ENCODE measurements around the gene SNX8. TPM values are rescaled to one million over a fixed set of nuclear protein-coding genes. Genes with fewer than 3 reads are reported as not detected.

SNX8 gene
- total and polyA plus RNA-seq, 9 of the 15 experiments (the other 6 are each of a cell fraction or from before 2014, with no cell fraction given) = 2.7 to 51.6 (median 16.9) TPM

DNA sequence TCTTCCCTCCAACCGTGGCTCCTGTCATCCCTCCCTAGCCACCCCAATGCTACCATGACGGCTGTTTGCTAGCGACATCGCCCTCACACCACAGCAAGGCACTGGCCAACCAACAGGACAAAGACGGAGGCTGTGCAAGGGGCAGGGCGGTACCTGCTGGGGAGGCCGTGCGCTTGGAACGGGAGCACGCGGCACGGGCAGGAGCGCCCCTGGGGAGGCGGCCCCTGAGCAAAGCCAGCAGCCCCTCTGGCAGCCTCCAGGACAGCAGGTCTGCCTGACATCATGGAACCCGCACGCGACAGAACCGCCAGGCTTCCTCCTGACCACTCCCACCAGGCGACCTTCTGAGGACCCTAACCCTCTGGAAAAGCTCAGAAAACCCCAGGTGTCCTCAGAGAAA lies 94.2 kb downstream of the SNX8 start:
- ChIA-PET CTCF (ENCODE audit: low intra/inter-chr PET ratio) (no interaction called here), POLR2A (no interaction called here)
- no peaks in the 10 kb centered on the region for H3K9me1 ChIP-seq (ENCODE audit: control insufficient read depth, insufficient read depth, low read length)
- no peak overlapping the region for H2AFZ ChIP-seq (ENCODE audit: low read depth, low read length)
- DNase-seq (ENCODE audit: extremely low read depth in 1 of 4, low spot score in 3 of 4) = no peak
- H3K79me2 ChIP-seq (ENCODE audit: control insufficient read depth, insufficient read depth, low read length) = no peaks in the 10 kb centered on the region
- H3K36me3 ChIP-seq (ENCODE audit: control insufficient read depth, insufficient read depth, low read length) = peaks cover 83% of the 10 kb centered on the region; the same call in 2 of the 3 replicates
- intact Hi-C loops (cut with micrococcal nuclease) (no loop called here), in situ Hi-C loops (cut with MboI) (no loop called here)
- no peaks in the 10 kb centered on the region for H3K27me3 ChIP-seq (ENCODE audit: control insufficient read depth in 2 of 2, insufficient read depth in 2 of 2, low read length in 2 of 2)
- no peaks in the 10 kb centered on the region; a peak in 1 of 5 replicates for H3K4me1 ChIP-seq (replicated peaks in 1 of 2; ENCODE audit: control insufficient read depth in 2 of 2, insufficient read depth in 2 of 2, low read length in 2 of 2)
- no peaks in the 10 kb centered on the region for H3K9me3 ChIP-seq (replicated peaks; ENCODE audit: control insufficient read depth, insufficient read depth, low read depth, low read length)
- FAIRE-seq = no peak
- H3K9ac ChIP-seq (ENCODE audit: insufficient read depth in 1 of 2, low read depth in 2 of 2, low read length in 2 of 2) = no peak overlapping the region
- H3K27ac ChIP-seq (ENCODE audit: extremely low read depth, low read depth, low read length) = no peak overlapping the region
- no peak for ATAC-seq
- TF ChIP-seq, protein P1, sequence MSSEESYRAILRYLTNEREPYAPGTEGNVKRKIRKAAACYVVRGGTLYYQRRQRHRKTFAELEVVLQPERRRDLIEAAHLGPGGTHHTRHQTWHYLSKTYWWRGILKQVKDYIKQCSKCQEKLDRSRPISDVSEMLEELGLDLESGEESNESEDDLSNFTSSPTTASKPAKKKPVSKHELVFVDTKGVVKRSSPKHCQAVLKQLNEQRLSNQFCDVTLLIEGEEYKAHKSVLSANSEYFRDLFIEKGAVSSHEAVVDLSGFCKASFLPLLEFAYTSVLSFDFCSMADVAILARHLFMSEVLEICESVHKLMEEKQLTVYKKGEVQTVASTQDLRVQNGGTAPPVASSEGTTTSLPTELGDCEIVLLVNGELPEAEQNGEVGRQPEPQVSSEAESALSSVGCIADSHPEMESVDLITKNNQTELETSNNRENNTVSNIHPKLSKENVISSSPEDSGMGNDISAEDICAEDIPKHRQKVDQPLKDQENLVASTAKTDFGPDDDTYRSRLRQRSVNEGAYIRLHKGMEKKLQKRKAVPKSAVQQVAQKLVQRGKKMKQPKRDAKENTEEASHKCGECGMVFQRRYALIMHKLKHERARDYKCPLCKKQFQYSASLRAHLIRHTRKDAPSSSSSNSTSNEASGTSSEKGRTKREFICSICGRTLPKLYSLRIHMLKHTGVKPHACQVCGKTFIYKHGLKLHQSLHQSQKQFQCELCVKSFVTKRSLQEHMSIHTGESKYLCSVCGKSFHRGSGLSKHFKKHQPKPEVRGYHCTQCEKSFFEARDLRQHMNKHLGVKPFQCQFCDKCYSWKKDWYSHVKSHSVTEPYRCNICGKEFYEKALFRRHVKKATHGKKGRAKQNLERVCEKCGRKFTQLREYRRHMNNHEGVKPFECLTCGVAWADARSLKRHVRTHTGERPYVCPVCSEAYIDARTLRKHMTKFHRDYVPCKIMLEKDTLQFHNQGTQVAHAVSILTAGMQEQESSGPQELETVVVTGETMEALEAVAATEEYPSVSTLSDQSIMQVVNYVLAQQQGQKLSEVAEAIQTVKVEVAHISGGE (CRISPR knock-in tag; IDR thresholded peaks at IDR 0.05) = no peak
- TF ChIP-seq, protein P2, sequence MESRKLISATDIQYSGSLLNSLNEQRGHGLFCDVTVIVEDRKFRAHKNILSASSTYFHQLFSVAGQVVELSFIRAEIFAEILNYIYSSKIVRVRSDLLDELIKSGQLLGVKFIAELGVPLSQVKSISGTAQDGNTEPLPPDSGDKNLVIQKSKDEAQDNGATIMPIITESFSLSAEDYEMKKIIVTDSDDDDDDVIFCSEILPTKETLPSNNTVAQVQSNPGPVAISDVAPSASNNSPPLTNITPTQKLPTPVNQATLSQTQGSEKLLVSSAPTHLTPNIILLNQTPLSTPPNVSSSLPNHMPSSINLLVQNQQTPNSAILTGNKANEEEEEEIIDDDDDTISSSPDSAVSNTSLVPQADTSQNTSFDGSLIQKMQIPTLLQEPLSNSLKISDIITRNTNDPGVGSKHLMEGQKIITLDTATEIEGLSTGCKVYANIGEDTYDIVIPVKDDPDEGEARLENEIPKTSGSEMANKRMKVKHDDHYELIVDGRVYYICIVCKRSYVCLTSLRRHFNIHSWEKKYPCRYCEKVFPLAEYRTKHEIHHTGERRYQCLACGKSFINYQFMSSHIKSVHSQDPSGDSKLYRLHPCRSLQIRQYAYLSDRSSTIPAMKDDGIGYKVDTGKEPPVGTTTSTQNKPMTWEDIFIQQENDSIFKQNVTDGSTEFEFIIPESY (CRISPR knock-in tag; IDR thresholded peaks at IDR 0.05) = peak; percentile 20; the same call in 1 of the 2 replicates
- TF ChIP-seq ZNF143 (CRISPR knock-in tag; IDR thresholded peaks at IDR 0.05) (no peak), RB1 (IDR thresholded peaks at IDR 0.05; ENCODE audit: low read depth) (no peak), MYC (IDR thresholded peaks at IDR 0.05; ENCODE audit: low read depth, low read length) (no peak), MYC (CRISPR knock-in tag; IDR thresholded peaks at IDR 0.05; ENCODE audit: borderline replicate concordance, low read depth) (no peak), CHAMP1 (IDR thresholded peaks at IDR 0.05) (no peak), OTX1 (CRISPR knock-in tag; IDR thresholded peaks at IDR 0.05) (no peak), ZNF589 (CRISPR knock-in tag; IDR thresholded peaks at IDR 0.05; ENCODE audit: low read depth) (no peak)
- TF ChIP-seq, protein P3, sequence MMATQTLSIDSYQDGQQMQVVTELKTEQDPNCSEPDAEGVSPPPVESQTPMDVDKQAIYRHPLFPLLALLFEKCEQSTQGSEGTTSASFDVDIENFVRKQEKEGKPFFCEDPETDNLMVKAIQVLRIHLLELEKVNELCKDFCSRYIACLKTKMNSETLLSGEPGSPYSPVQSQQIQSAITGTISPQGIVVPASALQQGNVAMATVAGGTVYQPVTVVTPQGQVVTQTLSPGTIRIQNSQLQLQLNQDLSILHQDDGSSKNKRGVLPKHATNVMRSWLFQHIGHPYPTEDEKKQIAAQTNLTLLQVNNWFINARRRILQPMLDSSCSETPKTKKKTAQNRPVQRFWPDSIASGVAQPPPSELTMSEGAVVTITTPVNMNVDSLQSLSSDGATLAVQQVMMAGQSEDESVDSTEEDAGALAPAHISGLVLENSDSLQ (IDR thresholded peaks at IDR 0.05) = no peak
- H3K4me2 ChIP-seq (ENCODE audit: insufficient read depth, low read length) = no peak overlapping the region
- BruUV-seq (replicated peaks) = no TSS peak
- WGBS (ENCODE audit: insufficient coverage, low coverage, missing lambda C conversion rate) = 89% methylated on average over 19 of the region's 19 CpGs
- no peak overlapping the region for H3K4me3 ChIP-seq
- no peaks in the 10 kb centered on the region; the same call in 1 of the 2 replicates for H4K20me1 ChIP-seq (replicated peaks; ENCODE audit: control insufficient read depth, insufficient read depth, low read length)

All from K562 (cell line).